Activated naive CD4-positive, alpha-beta T cell (primary cell): Measurements from ENCODE around the gene ARMC3.

ENCODE experiments used
- DNase-seq, 4 experiments: peaks; one replicate each; lab custom pipeline; 2025; lab: John Stamatoyannopoulos, UW

The ARMC3 gene

GRCh38 chr10:22931948-22932347 is 4.1 kb downstream of the ARMC3 start:
- DNase-seq: no peak

DNA sequence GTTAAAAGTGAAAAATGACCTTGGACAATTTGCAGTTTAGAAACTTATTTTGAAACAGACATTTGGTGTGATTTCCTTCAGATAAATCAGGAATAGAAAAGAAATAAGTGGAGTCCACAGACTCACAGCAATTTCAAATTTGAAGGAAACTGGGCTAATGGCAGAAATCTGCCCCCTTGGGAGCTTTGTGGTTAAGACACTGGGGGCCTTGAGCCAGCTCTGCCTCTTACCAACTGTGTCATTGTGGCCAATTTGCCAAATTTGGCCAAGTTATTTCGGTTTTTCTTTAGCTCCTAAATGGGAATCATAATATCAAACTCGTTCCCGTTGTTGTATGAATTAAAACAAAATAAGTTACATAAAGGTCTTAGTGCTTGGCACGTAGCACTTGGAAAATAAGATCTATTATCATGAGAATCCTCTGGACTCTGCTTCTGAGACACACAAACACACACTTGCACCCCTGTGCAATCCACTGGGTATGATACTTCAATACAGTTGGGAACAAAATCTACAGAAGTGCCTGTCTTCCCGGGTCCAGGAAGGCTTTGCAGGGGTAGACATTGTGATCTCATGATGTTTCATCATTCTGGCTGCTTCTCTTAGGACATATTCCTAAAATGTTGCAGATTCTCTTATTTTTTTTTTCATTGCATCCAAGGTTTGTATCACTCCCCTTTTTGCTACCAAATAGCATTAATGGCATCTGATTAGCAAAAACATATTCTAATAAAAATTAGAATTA is 4.9 kb downstream of the ARMC3 start:
- no peak for DNase-seq

GRCh38 chr10:22934726-22935125 is 6.9 kb downstream of the ARMC3 start:
- DNase-seq: no peak

DNA sequence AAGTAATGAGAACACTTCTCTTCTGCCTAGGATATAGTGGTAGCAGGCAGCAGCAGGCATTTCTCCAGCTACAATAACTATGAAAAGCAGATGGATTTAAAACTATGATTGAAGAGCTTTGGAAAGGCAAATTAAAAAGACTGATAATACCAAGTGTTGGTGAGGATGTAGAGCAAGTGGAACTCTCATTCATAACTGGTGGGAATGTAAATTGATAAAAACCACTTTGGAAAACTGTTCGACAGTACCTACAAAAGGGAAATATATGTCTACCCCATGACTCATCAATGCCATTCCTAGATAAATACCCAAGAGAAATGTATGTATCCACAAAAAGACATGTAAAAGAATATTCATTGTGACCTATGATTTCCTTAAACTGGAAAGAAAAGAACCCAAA is 14.6 kb downstream of the ARMC3 start:
- DNase-seq: no peak

GRCh38 chr10:22945934-22946673 is 18.3 kb downstream of the ARMC3 start:
- DNase-seq: no peak

DNA sequence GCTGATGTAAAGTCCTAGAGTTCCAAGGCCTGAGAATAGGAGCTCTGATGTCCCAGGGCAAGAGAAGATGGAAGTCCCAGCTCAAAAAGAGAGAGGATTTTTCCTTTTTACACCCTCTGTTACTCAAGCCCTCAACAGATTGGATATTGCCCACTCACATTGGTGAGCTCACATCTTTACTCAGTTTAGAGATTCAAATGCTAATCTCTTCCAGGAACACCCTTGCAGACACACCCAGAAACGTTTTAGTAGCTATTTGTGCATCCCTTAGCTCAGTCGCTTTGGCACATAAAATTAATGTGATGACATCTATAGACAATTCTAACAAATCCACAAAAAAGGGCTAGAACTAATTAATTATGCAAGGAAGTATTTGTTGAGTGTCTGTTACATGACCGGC is 27.1 kb downstream of the ARMC3 start:
- no peak for DNase-seq

- DNase-seq: no peak
Observed at GRCh38 chr10:22958338-22958737, 30.5 kb downstream of the ARMC3 start.

DNA sequence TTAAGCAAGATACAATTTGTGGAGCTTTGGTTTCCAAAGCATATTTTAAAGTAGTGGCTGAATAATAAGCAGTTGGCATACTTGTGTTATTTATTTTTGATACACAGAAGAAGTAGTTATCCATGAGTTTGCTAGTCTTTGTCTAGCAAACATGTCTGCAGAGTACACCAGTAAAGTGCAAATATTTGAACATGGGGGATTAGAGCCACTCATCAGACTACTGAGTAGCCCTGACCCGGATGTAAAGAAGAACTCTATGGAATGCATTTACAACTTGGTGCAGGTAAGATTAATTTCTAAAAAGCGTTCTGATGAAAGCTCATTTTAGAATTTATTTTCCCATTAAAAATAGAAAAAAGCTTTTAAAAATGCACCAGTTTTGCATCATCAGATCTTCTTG is 31.4 kb downstream of the ARMC3 start:
- DNase-seq: no peak

- DNase-seq: no peak
Observed at GRCh38 chr10:22959950-22960349, 32.1 kb downstream of the ARMC3 start.

DNA sequence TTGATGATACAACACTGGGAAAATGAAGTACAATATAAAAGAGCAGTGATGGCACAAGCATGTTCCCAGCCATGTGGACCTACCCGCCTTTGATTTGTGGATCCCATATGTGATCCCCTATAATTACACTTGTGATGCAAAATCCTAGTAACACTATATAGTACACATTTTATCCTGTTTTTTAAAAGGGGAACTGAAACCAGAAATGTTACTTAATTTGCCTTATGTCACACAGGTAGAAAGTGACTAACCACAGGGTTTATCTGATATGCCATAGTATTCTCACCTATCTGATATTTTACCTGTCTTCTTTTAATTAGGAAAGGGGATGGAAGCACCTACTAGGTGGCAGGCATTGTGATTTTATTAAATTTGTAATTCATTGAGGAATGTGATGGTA is 35.0 kb downstream of the ARMC3 start:
- no peak for DNase-seq

DNA sequence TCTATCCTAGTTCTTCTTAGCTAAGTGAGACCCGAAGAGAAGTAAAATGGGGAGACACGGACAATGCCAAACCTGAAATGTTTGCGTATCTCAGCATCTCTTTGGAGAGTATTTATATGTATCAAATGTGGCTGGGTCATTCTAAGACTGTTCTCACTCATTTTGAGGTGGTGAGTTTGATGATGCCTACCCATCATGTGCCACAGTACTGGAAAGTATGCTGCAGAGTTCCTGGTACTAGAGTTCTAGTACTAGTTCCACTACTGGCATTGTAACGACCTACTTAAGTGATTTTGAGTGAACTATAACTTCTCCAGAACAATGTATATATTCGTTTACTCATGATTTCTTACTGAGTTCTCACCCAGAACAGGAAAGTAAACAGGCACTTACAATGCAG is 41.9 kb downstream of the ARMC3 start:
- no peak for DNase-seq

DNA sequence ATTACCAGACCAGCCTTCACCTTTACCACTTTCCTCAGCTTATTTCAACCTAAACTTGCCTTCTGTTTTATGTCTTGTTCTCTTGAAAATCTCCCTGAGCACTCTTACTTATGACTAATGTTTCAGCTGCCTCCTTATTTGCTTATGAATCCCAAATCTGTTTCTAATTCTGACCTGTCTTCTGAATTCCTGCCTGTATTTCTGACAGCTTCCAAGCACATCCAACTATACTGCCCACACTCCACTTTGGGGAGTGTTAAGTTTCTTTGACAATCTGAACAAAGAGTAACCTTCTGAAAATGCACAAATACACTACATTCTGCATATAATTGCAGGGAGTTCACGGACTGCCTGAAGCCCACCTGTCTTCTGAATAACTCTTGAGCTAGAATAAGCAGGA is 48.7 kb downstream of the ARMC3 start:
- DNase-seq: no peak

GRCh38 chr10:22977751-22978150 is 49.9 kb downstream of the ARMC3 start:
- DNase-seq: no peak

GRCh38 chr10:22978287-22978686 is 50.4 kb downstream of the ARMC3 start:
- no peak for DNase-seq

GRCh38 chr10:22978918-22979317 is 51.1 kb downstream of the ARMC3 start:
- DNase-seq: no peak

DNA sequence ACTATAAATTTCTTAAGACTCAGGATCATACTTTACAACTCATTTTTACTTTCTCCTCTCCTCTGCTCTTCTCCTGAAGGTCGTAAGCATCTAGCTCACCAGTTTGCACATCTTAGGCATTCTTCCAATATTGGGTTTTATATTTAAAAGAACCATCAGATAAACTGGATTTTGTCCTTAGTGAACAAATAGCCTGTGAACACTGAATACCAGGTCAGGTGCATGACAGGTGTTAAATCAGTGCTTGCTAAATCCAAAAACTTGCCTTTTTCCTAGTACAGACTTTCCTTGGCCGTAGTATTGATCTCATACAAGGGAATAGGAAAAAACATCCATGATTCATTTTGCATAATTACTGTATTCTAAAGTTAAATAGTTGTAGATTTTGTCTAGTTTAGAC is 53.0 kb downstream of the ARMC3 start:
- no peak for DNase-seq

- no peak for DNase-seq
Observed at GRCh38 chr10:22984066-22984465, 56.2 kb downstream of the ARMC3 start.

DNA sequence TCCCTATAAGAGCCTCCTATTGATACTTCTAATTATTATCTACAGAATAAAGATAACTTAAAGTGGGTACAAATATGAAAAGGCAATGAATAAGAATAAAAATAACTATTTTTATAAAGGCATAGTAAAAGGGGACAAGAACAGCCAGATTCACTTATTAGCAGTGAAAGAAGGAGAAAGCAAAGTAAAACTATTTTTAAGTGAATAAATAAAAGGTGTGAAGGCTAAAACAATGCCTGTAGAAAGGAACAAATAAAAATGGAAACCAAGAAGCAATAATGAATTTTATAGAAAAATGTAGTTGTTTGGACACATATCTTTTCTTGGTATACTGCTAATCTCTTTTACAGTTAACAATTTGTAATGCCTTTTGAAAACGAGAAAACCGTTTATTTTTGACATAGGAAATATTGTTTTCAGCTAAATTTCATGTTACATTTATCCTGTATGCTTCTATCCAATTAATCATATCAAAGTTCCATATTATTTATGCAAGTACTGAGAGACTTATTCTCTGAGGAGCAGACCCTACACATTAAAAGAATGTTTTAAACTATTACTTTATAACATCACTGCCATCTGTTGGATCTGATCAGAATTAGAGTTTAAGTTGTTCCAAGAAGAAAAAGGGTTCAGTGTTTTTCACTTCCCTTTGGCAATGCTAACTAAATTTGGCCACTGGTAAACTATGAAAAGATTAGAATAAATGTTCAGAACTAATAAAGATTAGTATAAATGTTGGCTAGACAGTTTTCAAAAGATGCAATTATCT is 59.1 kb downstream of the ARMC3 start:
- no peak for DNase-seq

GRCh38 chr10:22988581-22989360 is 60.9 kb downstream of the ARMC3 start:
- peak in 2 of 4 experiments; percentile 34 to 47 for DNase-seq

DNA sequence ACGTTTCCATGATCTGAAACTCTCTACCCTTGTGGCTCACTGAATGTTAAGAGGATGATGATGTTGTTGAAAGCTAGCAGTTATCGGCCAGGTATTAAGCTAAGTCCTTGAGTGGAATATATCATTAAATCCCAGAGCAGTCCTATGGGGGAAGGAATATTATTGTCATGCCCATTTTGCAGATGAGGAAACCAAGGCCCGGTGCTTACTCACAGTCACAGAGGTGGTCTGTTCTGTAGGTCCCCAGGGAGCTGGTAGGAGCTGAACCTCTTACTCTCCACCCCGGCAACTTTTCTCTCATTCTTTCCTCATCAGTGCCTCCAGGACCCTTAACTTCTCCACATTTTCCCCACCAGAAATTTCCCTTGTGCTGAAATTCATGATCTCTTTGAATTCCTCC is 62.6 kb downstream of the ARMC3 start:
- no peak for DNase-seq

DNA sequence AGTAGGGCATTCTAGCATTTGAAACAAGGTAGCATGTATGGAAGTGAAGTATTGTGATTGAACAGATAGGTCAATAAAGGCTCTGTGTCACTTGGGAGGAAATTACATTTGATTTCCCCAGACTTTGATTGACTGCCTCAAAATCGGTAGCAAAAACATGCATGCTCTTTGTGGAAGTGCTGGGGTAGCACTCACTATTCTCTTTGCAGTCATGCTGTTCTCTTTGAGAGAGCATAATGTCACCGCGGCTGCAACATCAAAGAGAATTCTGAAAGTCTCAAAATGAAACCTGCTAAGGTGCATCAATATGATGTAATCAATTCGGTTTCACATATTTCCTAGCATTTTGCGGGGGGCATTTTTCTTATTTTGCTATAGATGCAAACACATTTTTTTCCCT is 64.2 kb downstream of the ARMC3 start:
- peak in 1 of 4 experiments; percentile 2 for DNase-seq

- no peak for DNase-seq
Observed at GRCh38 chr10:22992621-22993020, 64.8 kb downstream of the ARMC3 start.
